ENCODE data around the gene SMAD3. TPM values are rescaled to one million over a fixed set of nuclear protein-coding genes. Genes with fewer than 3 reads are reported as not detected.

SMAD3 gene
- total and polyA plus RNA-seq, 2 of the 8 experiments (the other 6 are each of a cell fraction or from before 2014, with no cell fraction given), result 10.1 to 12.4 TPM

DNA sequence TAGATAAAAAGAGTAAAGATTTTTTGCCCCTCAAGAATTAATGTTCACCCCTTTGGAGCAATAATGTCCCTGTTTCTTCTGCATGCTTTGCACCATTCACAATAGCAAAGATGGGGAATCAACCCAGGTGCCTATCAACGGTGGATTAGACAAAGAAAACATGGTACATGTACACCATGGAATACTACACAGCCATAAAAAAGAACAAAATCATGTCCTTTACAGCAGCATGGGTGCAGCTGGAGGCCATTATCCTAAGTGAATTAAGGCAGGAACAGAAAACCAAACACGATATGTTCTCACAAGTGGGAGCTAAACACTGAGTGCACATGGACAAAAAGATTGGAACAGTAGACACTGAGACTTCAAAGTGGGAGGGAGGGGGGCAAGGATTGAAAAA is 153.9 kb downstream of the SMAD3 start (continued):
- no peak for TF ChIP-seq POU5F1 (IDR thresholded peaks at IDR 0.05; ENCODE audit: low read depth, low read length)
- no peak for TF ChIP-seq ZNF274 (IDR thresholded peaks at IDR 0.05; ENCODE audit: borderline replicate concordance, extremely low read depth, low read length)

All from H1 (cell line).